Measurements from ENCODE around the gene MYMX. TPM values are rescaled to one million over a fixed set of nuclear protein-coding genes. Genes with fewer than 3 reads are reported as not detected.

Gene MYMX
- total RNA-seq, 1 donor from 2014 or later, result 0.91 TPM

DNA sequence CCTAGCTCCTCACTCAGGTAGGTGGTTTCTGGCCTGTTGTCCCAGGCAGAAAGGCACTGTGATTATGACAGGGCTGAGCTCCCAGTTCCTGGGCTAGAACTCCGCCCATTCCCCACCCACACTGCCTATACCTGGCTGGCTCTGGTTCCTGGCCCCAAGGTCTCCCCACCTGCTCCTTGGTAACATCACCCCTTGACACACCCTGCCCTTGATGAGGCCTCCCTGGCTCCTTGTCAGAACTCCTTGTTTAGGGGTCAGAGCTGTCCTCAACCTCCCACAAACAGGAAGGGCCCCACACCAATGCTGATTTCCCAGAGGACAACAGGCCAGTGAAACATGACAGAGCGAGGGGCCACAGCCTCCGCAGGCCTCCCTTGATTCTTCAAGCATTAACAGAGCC is 15.5 kb upstream of the MYMX start:
- Mint-ChIP-seq H3K9me3 (ENCODE audit: unreplicated experiment) (no peaks in the 10 kb centered on the region), H3K27me3 (ENCODE audit: unreplicated experiment) (no peaks in the 10 kb centered on the region), H3K36me3 (ENCODE audit: unreplicated experiment) (no peaks in the 10 kb centered on the region), H3K4me3 (ENCODE audit: unreplicated experiment) (no peak overlapping the region), H3K4me1 (ENCODE audit: low read depth, unreplicated experiment) (peaks cover 11% of the 10 kb centered on the region), H3K27ac (ENCODE audit: unreplicated experiment) (peak overlapping the region; percentile 67)
- no peak for DNase-seq
- TF ChIP-seq, protein P1, sequence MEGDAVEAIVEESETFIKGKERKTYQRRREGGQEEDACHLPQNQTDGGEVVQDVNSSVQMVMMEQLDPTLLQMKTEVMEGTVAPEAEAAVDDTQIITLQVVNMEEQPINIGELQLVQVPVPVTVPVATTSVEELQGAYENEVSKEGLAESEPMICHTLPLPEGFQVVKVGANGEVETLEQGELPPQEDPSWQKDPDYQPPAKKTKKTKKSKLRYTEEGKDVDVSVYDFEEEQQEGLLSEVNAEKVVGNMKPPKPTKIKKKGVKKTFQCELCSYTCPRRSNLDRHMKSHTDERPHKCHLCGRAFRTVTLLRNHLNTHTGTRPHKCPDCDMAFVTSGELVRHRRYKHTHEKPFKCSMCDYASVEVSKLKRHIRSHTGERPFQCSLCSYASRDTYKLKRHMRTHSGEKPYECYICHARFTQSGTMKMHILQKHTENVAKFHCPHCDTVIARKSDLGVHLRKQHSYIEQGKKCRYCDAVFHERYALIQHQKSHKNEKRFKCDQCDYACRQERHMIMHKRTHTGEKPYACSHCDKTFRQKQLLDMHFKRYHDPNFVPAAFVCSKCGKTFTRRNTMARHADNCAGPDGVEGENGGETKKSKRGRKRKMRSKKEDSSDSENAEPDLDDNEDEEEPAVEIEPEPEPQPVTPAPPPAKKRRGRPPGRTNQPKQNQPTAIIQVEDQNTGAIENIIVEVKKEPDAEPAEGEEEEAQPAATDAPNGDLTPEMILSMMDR (IDR thresholded peaks at IDR 0.05; ENCODE audit: partially characterized antibody, unreplicated experiment), result no peak

DNA sequence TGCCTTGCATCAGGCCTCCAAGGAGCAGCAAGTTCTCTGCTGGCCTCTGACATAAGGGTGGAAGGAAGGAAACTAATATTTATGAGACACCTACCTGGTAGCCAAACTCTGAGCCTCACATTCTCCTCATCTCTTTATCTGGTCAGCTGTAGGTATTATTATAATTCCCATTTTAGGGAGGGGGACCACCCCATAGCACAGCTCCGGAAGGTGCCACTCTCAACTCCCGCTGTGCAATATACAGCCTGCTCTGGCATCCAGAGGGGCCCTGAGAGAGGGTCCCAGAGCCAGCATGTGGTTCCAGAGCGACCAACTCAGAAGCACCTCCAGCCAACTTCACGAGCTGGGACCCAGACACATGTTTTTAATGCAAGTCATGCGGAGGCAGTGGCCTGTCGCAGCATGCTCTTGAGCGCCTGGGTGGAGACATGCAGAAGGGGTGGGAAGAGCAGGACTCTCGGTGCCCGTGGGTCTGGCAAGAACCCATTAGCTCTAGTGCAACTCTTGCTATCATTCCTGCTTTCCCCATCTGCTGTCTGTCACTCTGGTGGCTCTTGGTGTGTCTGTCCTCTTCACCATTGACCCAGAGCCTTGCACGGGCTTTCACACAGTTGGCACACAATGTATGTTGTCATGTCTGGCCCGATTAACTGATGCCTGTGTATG is 15.0 kb upstream of the MYMX start:
- TF ChIP-seq, protein P1 (IDR thresholded peaks at IDR 0.05; ENCODE audit: partially characterized antibody, unreplicated experiment), result no peak
- H3K27me3 Mint-ChIP-seq (ENCODE audit: unreplicated experiment), result no peaks in the 10 kb centered on the region
- DNase-seq, result no peak
- H3K4me3 Mint-ChIP-seq (ENCODE audit: unreplicated experiment), result no peak overlapping the region
- peak overlapping the region; percentile 52 for H3K27ac Mint-ChIP-seq (ENCODE audit: unreplicated experiment)
- H3K9me3 Mint-ChIP-seq (ENCODE audit: unreplicated experiment), result no peaks in the 10 kb centered on the region
- peaks cover 11% of the 10 kb centered on the region for H3K4me1 Mint-ChIP-seq (ENCODE audit: low read depth, unreplicated experiment)
- H3K36me3 Mint-ChIP-seq (ENCODE audit: unreplicated experiment), result no peaks in the 10 kb centered on the region

DNA sequence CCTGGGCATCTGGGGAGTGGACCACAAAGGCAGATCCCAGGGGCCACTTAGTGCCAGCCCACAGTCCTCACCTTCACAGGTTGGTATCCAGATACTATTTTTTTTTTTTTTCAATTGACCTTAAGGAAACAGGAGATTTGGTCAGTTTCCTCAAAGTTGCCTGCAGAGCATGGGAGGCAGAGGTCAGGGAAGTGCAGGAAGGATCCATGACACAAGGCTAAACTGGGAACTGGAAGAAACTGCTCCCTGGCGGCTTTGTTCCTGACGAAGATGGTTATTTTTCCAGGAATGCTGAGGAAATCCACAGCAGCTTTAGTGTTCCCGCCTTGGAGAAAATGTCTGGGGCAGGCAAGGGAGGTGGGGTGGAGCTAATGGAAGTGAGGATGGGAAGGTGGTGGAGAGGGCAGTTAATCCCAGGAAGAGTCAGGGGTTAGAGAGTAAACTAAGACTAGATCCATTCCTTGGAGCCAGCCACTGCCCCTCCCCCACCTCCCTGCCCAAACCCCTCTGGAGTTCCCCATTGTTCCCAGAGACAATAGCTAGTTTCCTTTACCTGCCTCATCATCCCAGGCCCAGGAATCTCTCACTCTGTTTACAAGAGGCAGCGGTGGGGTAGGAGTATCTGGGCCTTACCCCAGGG is 14.3 kb upstream of the MYMX start:
- peaks cover 11% of the 10 kb centered on the region for H3K4me1 Mint-ChIP-seq (ENCODE audit: low read depth, unreplicated experiment)

DNA sequence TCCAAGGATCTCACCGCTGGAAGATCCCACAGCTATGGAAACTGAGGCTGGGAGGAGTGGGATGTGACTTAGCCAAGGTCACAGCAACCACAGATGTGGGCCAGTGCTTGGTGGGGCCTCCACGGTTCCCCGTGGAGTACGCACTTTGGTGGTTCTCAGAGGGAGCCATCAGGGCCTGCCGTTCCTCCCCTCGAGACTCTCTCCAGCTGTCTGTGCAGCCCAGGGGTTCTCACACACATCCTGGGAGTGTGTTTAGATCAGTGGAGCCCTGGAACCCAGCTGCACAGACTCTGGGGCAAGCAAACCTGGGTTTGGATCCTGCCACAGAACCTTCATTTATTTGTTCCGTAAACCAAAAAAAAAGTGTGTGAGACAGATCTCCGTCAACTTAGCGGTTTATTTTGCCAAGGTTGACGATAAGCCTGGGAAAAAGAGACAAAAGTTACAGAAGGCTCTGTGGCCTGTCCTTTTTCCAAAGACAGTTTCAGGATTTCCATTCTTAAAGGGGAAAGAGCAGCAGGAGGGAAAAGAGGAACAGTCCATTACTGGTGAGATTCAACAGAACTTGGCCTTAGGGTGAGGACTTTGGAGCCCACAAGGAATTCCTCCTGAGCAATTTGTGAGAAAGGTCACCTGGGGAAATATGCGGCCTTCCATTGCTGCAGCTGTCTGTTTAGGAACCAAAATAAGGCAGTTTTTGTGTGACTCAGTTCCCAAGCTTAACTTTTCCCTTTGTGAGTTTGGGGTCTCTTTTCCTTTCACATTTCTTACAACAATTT is 13.6 kb upstream of the MYMX start:
- TF ChIP-seq, protein P1 (IDR thresholded peaks at IDR 0.05; ENCODE audit: partially characterized antibody, unreplicated experiment), result no peak
- H3K4me3 Mint-ChIP-seq (ENCODE audit: unreplicated experiment), result no peak overlapping the region
- peaks cover 11% of the 10 kb centered on the region for H3K4me1 Mint-ChIP-seq (ENCODE audit: low read depth, unreplicated experiment)

More for the DNA sequence above, 14.3 kb upstream of the MYMX start:
- DNase-seq, result no peak
- no peaks in the 10 kb centered on the region for H3K9me3 Mint-ChIP-seq (ENCODE audit: unreplicated experiment)
- H3K27me3 Mint-ChIP-seq (ENCODE audit: unreplicated experiment), result no peaks in the 10 kb centered on the region
- no peak overlapping the region for H3K4me3 Mint-ChIP-seq (ENCODE audit: unreplicated experiment)
- H3K27ac Mint-ChIP-seq (ENCODE audit: unreplicated experiment), result no peak overlapping the region
- TF ChIP-seq, protein P1 (IDR thresholded peaks at IDR 0.05; ENCODE audit: partially characterized antibody, unreplicated experiment), result no peak
- no peaks in the 10 kb centered on the region for H3K36me3 Mint-ChIP-seq (ENCODE audit: unreplicated experiment)

More for the DNA sequence above, 13.6 kb upstream of the MYMX start:
- DNase-seq, result no peak
- no peaks in the 10 kb centered on the region for H3K36me3 Mint-ChIP-seq (ENCODE audit: unreplicated experiment)
- H3K27ac Mint-ChIP-seq (ENCODE audit: unreplicated experiment), result no peak overlapping the region
- H3K9me3 Mint-ChIP-seq (ENCODE audit: unreplicated experiment), result peaks cover under 1% of the 10 kb centered on the region
- H3K27me3 Mint-ChIP-seq (ENCODE audit: unreplicated experiment), result peaks cover under 1% of the 10 kb centered on the region

Data from glutamatergic neuron (in vitro differentiated cells).